ACC112 (cell line): ENCODE results near the gene TNFRSF8.

Experiments
- H2AFZ ChIP-seq: fragments of 200-600 bp; sonication (generic); one replicate; pipeline ENCODE4 v1.6.0; 2017; ENCODE audit warnings: antibody characterized with exemption, low read length; ENCODE audit not compliant: unreplicated experiment
- H3K27ac ChIP-seq: fragments of 200-600 bp; sonication (generic); 2 replicates; pipeline ENCODE4 v1.5.1; 2014; ENCODE audit warnings: low read depth, mild to moderate bottlenecking, antibody characterized with exemption, low read length, moderate library complexity
- H3K27me3 ChIP-seq: fragments of 200-600 bp; sonication (generic); 2 replicates; pipeline ENCODE4 v1.6.1; 2014; ENCODE audit warnings: mild to moderate bottlenecking, antibody characterized with exemption, low read length, moderate library complexity, mixed read lengths; ENCODE audit not compliant: insufficient read depth
- H3K36me3 ChIP-seq: fragments of 200-600 bp; sonication (generic); 2 replicates; pipeline ENCODE4 v1.6.1; 2016; ENCODE audit warnings: mild to moderate bottlenecking, antibody characterized with exemption, low read length, moderate library complexity, mixed read lengths; ENCODE audit not compliant: insufficient read depth
- H3K4me1 ChIP-seq: fragments of 200-600 bp; sonication (generic); one replicate; pipeline ENCODE4 v1.6.1; 2016; ENCODE audit warnings: low read length, mixed read lengths; ENCODE audit not compliant: insufficient read depth, unreplicated experiment, control insufficient read depth
- H3K4me3 ChIP-seq: fragments of 200-600 bp; sonication (generic); 2 replicates; pipeline ENCODE4 v1.5.1; 2014; ENCODE audit warnings: mild to moderate bottlenecking, low read depth, low read length
- H3K79me2 ChIP-seq: fragments of 200-600 bp; sonication (generic); one replicate; pipeline ENCODE4 v1.6.0; 2016; ENCODE audit warnings: low read length; ENCODE audit not compliant: control insufficient read depth, unreplicated experiment, insufficient read depth

The TNFRSF8 gene

GRCh38 chr1:12063141-12064072, at the start of gene TNFRSF8:
TNFRSF8 (plus strand) TSS chr1:12063303; CDS start chr1:12063599, 296 bp downstream.
- Histone ChIP-seq H2AFZ (peak within 1 kb of the TSS; percentile 74), H3K4me3 (peak within 1 kb of the TSS; percentile 69), H3K27ac (no peak within 1 kb of the TSS), H3K79me2 (no peaks in the 10 kb centered on the region), H3K36me3 (no peaks in the 10 kb centered on the region), H3K4me1 (peaks cover 6% of the 10 kb centered on the region), H3K27me3 (peaks cover 27% of the 10 kb centered on the region)

- H3K27me3 ChIP-seq, result no peaks in the 10 kb centered on the region
- no peak overlapping the region for H2AFZ ChIP-seq
- no peak overlapping the region for H3K4me3 ChIP-seq
- H3K27ac ChIP-seq, result peak overlapping the region; percentile 57; the same call in 1 of the 2 replicates
- H3K79me2 ChIP-seq, result no peaks in the 10 kb centered on the region
- peaks cover 3% of the 10 kb centered on the region; the same call in 1 of the 2 replicates for H3K36me3 ChIP-seq
- H3K4me1 ChIP-seq, result peaks cover 18% of the 10 kb centered on the region
These were observed 48.7 kb upstream of the TNFRSF8 start for GRCh38 chr1:12014141-12014991.

DNA sequence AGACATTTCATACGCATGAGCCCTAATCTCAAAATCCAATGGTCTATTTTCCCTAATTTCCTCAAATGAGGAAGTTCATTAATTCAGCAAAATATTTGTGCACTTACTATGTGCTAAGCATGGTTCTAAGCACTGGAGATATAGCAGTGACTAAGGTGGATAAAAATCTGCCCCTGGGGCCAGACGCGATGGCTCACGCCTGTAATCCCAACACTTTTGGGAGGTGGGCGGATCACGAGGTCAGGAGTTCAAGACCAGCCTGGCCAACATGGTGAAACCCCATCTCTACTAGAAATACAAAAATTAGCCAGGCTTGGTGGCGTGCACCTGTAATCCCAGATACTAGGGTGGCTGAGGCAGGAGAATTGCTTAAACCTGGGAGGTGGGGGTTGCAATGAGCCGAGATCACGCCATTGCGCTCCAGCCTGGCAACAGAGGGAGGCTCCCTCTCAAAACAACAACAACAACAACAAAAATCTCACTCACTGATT, 48.1 kb upstream of the TNFRSF8 start:
- Histone ChIP-seq H3K36me3 (peaks cover 3% of the 10 kb centered on the region; the same call in 1 of the 2 replicates), H3K27me3 (no peaks in the 10 kb centered on the region), H3K27ac (peak overlapping the region; percentile 8; the same call in 1 of the 2 replicates), H3K4me3 (no peak overlapping the region), H3K4me1 (peaks cover 18% of the 10 kb centered on the region), H2AFZ (no peak overlapping the region), H3K79me2 (peaks cover 3% of the 10 kb centered on the region)

DNA sequence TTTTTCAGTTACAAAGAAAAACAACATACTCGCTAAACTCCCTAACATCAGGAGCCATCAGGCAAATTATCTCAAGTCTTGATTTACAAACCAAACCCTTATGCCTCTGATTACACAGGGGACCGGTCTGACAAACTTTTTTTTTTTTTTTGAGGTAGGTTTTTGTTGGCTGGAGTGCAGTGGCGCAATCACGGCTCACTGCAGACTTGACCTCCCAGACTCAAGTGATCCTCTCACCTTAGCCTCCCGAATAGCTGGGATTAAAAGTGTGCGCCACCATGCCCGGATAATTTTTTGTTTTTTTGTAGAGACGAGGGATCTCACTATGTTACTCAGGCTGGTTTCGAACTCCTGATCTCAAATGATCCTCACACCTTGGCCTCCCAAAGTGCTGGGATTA, 47.6 kb upstream of the TNFRSF8 start:
- Histone ChIP-seq H3K27ac (no peak overlapping the region), H3K4me3 (no peak overlapping the region), H2AFZ (no peak overlapping the region), H3K27me3 (no peaks in the 10 kb centered on the region), H3K79me2 (peaks cover 8% of the 10 kb centered on the region), H3K36me3 (peaks cover 3% of the 10 kb centered on the region; the same call in 1 of the 2 replicates), H3K4me1 (peaks cover 21% of the 10 kb centered on the region)

DNA sequence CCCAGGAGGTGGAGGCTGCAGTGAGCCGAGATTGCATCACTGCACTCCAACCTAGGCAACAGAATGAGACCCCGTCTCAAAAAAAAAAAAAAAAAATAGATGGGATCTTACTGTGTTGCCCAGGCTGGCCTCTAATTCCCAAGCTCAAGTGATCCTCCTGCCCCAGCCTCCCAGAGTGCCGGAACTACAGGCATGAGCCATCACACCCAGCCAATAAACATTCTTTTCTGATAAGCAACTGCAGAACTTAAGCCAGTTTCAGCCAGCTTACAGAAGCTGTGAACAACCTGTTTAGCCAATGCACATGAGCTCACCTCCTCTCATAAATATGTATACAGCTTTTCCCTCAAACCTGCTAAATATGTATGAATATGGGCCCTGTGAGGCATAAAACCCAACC, 46.9 kb upstream of the TNFRSF8 start:
- Histone ChIP-seq H3K4me3 (no peak overlapping the region), H3K4me1 (peaks cover 26% of the 10 kb centered on the region), H3K27me3 (no peaks in the 10 kb centered on the region), H3K79me2 (peaks cover 12% of the 10 kb centered on the region), H2AFZ (no peak overlapping the region), H3K36me3 (peaks cover 3% of the 10 kb centered on the region; the same call in 1 of the 2 replicates), H3K27ac (no peak overlapping the region)

GRCh38 chr1:12019858-12020509, 43.1 kb upstream of the TNFRSF8 start:
- Histone ChIP-seq H2AFZ (peak overlapping the region; percentile 68), H3K27ac (no peak overlapping the region), H3K79me2 (peaks cover 12% of the 10 kb centered on the region), H3K27me3 (no peaks in the 10 kb centered on the region), H3K4me3 (peak overlapping the region; percentile 82), H3K36me3 (peaks cover 3% of the 10 kb centered on the region; the same call in 1 of the 2 replicates), H3K4me1 (peaks cover 10% of the 10 kb centered on the region)

- H3K4me3 ChIP-seq, result no peak overlapping the region
- peaks cover 12% of the 10 kb centered on the region for H3K79me2 ChIP-seq
- no peak overlapping the region for H2AFZ ChIP-seq
- H3K36me3 ChIP-seq, result peaks cover 3% of the 10 kb centered on the region; the same call in 1 of the 2 replicates
- no peaks in the 10 kb centered on the region for H3K27me3 ChIP-seq
- H3K4me1 ChIP-seq, result peaks cover 8% of the 10 kb centered on the region
- H3K27ac ChIP-seq, result no peak overlapping the region
These were observed 41.5 kb upstream of the TNFRSF8 start for GRCh38 chr1:12021616-12022015.

DNA sequence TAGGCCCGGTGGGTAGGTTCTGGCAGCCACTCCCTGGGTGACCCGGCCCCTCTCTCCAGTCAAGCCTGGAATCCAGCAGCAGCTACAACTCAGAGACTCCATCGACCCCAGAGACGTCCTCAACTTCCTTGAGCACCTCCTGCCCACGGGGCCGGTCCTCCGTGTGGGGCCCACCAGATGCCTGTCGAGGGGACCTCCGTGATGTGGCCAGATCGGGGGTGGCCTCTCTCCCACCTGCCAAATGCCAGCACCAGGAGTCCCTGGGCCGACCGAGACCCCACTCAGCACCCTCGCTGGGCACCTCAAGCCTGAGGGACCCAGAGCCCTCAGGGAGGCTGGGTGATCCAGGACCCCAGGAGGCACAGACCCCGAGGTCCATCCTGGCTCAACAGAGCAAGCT, 41.1 kb upstream of the TNFRSF8 start:
- Histone ChIP-seq H2AFZ (no peak overlapping the region), H3K36me3 (peaks cover 3% of the 10 kb centered on the region; the same call in 1 of the 2 replicates), H3K79me2 (peaks cover 12% of the 10 kb centered on the region), H3K4me1 (peaks cover 8% of the 10 kb centered on the region), H3K27ac (no peak overlapping the region), H3K4me3 (no peak overlapping the region), H3K27me3 (no peaks in the 10 kb centered on the region)

GRCh38 chr1:12026586-12026985, 36.5 kb upstream of the TNFRSF8 start:
- H3K36me3 ChIP-seq, result peaks cover 3% of the 10 kb centered on the region; the same call in 1 of the 2 replicates
- no peak overlapping the region for H2AFZ ChIP-seq
- H3K4me3 ChIP-seq, result no peak overlapping the region
- H3K79me2 ChIP-seq, result no peaks in the 10 kb centered on the region
- H3K27ac ChIP-seq, result no peak overlapping the region
- H3K4me1 ChIP-seq, result no peaks in the 10 kb centered on the region
- H3K27me3 ChIP-seq, result no peaks in the 10 kb centered on the region

DNA sequence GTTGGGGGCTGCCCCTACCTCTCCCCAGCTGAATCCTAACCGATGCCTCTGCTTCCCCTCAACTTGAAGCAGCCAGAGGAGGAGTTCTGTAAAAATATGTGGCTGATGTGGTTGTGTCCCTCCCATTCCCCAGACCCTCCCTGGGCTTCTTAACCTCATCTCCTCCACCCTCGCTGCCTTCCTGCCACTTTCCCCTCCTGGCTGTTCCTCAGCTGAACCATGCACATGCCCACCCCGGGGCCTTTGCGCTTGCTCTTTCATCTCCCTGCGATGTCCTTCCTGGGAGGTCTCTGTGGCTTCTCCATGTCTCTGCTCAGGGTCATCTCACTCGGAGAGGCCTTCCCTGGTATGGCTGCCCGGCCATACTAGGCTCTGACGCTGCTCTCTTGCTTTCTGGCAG, 34.9 kb upstream of the TNFRSF8 start:
- no peaks in the 10 kb centered on the region for H3K4me1 ChIP-seq
- H3K79me2 ChIP-seq, result no peaks in the 10 kb centered on the region
- no peaks in the 10 kb centered on the region for H3K27me3 ChIP-seq
- no peak overlapping the region for H3K27ac ChIP-seq
- no peak overlapping the region for H3K4me3 ChIP-seq
- H3K36me3 ChIP-seq, result no peaks in the 10 kb centered on the region
- no peak overlapping the region for H2AFZ ChIP-seq
